H1 (cell line): ENCODE measurements around the gene NTRK1. TPM values are rescaled to one million over a fixed set of nuclear protein-coding genes. Genes with fewer than 3 reads are reported as not detected.
A peak's percentile ranks its signal among the peaks of the same experiment; 100 is the strongest.

Experiments used
- CTCF ChIA-PET: fragments of 300-600 bp; sonication (Branson Sonifier 250); formaldehyde crosslinking; loops from one replicate; lab custom pipeline; 2021; ENCODE audit not compliant: partially characterized antibody; lab: Charles Lee
- POLR2A ChIA-PET: fragments of 300-600 bp; sonication (Branson Sonifier 250); formaldehyde crosslinking; loops from one replicate; lab custom pipeline; 2021; ENCODE audit warnings: inconsistent platforms; ENCODE audit not compliant: partially characterized antibody; lab: Charles Lee
- DNase-seq, 2 experiments: peaks; one replicate each; pipeline versions ENCODE4 v3.0.0 to v3.0.0-alpha.2; 2010 to 2022; ENCODE audit warnings: low spot score in 2 of 2, low read depth in 1 of 2, mixed read lengths in 1 of 2
- FAIRE-seq: peaks from 2 replicates; lab custom pipeline; 2011; peaks lifted over from hg19 to GRCh38; lab: Jason Lieb, UNC
- H2AFZ ChIP-seq: 2 replicates; pipeline ENCODE4 v1.8.1; 2012; ENCODE audit warnings: low read length, inconsistent platforms
- H2AK5ac ChIP-seq: 2 replicates; pipeline ENCODE4 v1.6.1; 2013; ENCODE audit warnings: low read depth, low read length
- H2BK120ac ChIP-seq: replicated peaks from 2 replicates; pipeline ENCODE3; 2013; ENCODE audit warnings: low read depth, low read length, inconsistent platforms
- H2BK12ac ChIP-seq: 2 replicates; pipeline ENCODE4 v1.6.1; 2013; ENCODE audit warnings: low read depth, low read length
- H2BK15ac ChIP-seq: 2 replicates; pipeline ENCODE4 v1.6.1; 2013; ENCODE audit warnings: low read length
- H2BK20ac ChIP-seq: 2 replicates; pipeline ENCODE4 v1.6.1; 2013; ENCODE audit warnings: low read length
- H2BK5ac ChIP-seq: 2 replicates; pipeline ENCODE4 v1.6.1; 2013; ENCODE audit warnings: low read depth, low read length
- H3K14ac ChIP-seq: 2 replicates; pipeline ENCODE4 v1.6.1; 2013; ENCODE audit warnings: inconsistent platforms; ENCODE audit not compliant: insufficient read length
- H3K18ac ChIP-seq: 2 replicates; pipeline ENCODE4 v1.6.1; 2013; ENCODE audit warnings: low read length; ENCODE audit errors: extremely low read depth
- H3K23ac ChIP-seq: 2 replicates; pipeline ENCODE4 v1.6.1; 2013; ENCODE audit warnings: inconsistent platforms; ENCODE audit not compliant: insufficient read length
- H3K23me2 ChIP-seq: 2 replicates; pipeline ENCODE4 v1.6.1; 2013; ENCODE audit warnings: low read depth, low read length
- H3K27ac ChIP-seq: 2 replicates; pipeline ENCODE4 v1.6.1; 2011; ENCODE audit warnings: low read depth, low read length, inconsistent platforms
- H3K27me3 ChIP-seq, 4 experiments: replicated peaks in 1 of 4; 1 replicate in 1 of 4; 2 replicates in 3 of 4; pipeline versions ENCODE4 v1.6.1 to v1.8.1; 2011 to 2013; ENCODE audit warnings: low read length in 3 of 4, mild to moderate bottlenecking in 3 of 4, inconsistent platforms in 2 of 4, mixed read lengths in 2 of 4, moderate library complexity in 1 of 4; ENCODE audit not compliant: control insufficient read depth in 3 of 4, insufficient read depth in 3 of 4; ENCODE audit errors: extremely low read depth in 1 of 4
- H3K36me3 ChIP-seq, 4 experiments: 2 replicates each; pipeline versions ENCODE4 v1.6.1 to v1.8.1; 2011 to 2013; ENCODE audit warnings: mild to moderate bottlenecking in 4 of 4, low read length in 3 of 4, moderate library complexity in 2 of 4, control low read depth in 1 of 4, inconsistent platforms in 1 of 4; ENCODE audit not compliant: insufficient read depth in 4 of 4, control insufficient read depth in 2 of 4
- H3K4ac ChIP-seq: replicated peaks from 2 replicates; pipeline ENCODE3; 2013; ENCODE audit warnings: low read length, low read depth, mixed read lengths, inconsistent platforms; ENCODE audit not compliant: insufficient read length
- H3K4me1 ChIP-seq, 4 experiments: replicated peaks in 1 of 4; 1 replicate in 1 of 4; 2 replicates in 3 of 4; pipeline versions ENCODE4 v1.6.1 to v1.8.1; 2011 to 2013; ENCODE audit warnings: low read length in 3 of 4, inconsistent platforms in 2 of 4, mixed read lengths in 1 of 4; ENCODE audit not compliant: insufficient read depth in 4 of 4, control insufficient read depth in 3 of 4
- H3K4me2 ChIP-seq, 2 experiments: 2 replicates each; pipeline versions ENCODE4 v1.6.1 to v1.8.1; 2011 to 2013; ENCODE audit warnings: low read depth in 2 of 2, low read length in 2 of 2, control low read depth in 1 of 2, inconsistent platforms in 1 of 2, mild to moderate bottlenecking in 1 of 2; ENCODE audit not compliant: insufficient read depth in 1 of 2
- H3K4me3 ChIP-seq, 4 experiments: fragments of 200-600, 300-600 bp in 1 of 4; sonication (generic), shearing (Covaris generic), sonication (Bioruptor Twin) in 1 of 4; 2 replicates each; pipeline versions ENCODE4 v1.5.1 to v1.8.1; 2011 to 2016; ENCODE audit warnings: low read length in 4 of 4, low read depth in 3 of 4, control low read depth in 2 of 4, inconsistent platforms in 2 of 4, mild to moderate bottlenecking in 2 of 4, mixed read lengths in 1 of 4, moderate library complexity in 1 of 4; ENCODE audit not compliant: insufficient read depth in 2 of 4; ENCODE audit errors: extremely low read depth in 1 of 4
- H3K56ac ChIP-seq: replicated peaks from 2 replicates; pipeline ENCODE3; 2013; ENCODE audit warnings: low read depth, mild to moderate bottlenecking, mixed read lengths, low read length, inconsistent platforms; ENCODE audit not compliant: insufficient read length
- H3K79me1 ChIP-seq: 2 replicates; pipeline ENCODE4 v1.6.1; 2013; ENCODE audit warnings: low read depth, low read length, control low read depth
- H3K79me2 ChIP-seq, 2 experiments: 2 replicates each; pipeline versions ENCODE4 v1.6.1 to v1.8.1; 2012 to 2013; ENCODE audit warnings: low read length in 2 of 2, mild to moderate bottlenecking in 2 of 2, inconsistent platforms in 1 of 2; ENCODE audit not compliant: insufficient read depth in 2 of 2, control insufficient read depth in 1 of 2
- H3K9ac ChIP-seq, 4 experiments: replicated peaks in 1 of 4; 1 replicate in 1 of 4; 2 replicates in 3 of 4; pipeline versions ENCODE4 v1.6.1 to v1.8.1; 2011 to 2013; ENCODE audit warnings: low read depth in 3 of 4, low read length in 3 of 4, control low read depth in 2 of 4, mild to moderate bottlenecking in 2 of 4, moderate library complexity in 2 of 4, inconsistent platforms in 1 of 4; ENCODE audit errors: extremely low read depth in 1 of 4
- H3K9me3 ChIP-seq, 2 experiments: 2 replicates each; pipeline versions ENCODE4 v1.6.1 to v1.8.1; 2012 to 2013; ENCODE audit warnings: mild to moderate bottlenecking in 2 of 2, moderate library complexity in 2 of 2, control low read depth in 1 of 2, inconsistent platforms in 1 of 2, low read depth in 1 of 2, low read length in 1 of 2, mixed read lengths in 1 of 2; ENCODE audit not compliant: insufficient read depth in 2 of 2
- H4K20me1 ChIP-seq, 2 experiments: replicated peaks in 1 of 2; 2 replicates each; pipeline versions ENCODE3 to v1.8.1; 2011 to 2013; ENCODE audit warnings: inconsistent platforms in 2 of 2, low read length in 2 of 2, mild to moderate bottlenecking in 1 of 2; ENCODE audit not compliant: insufficient read depth in 2 of 2, control insufficient read depth in 1 of 2
- H4K5ac ChIP-seq: 2 replicates; pipeline ENCODE4 v1.6.1; 2013; ENCODE audit warnings: low read length, low read depth, mixed read lengths, inconsistent platforms; ENCODE audit not compliant: insufficient read length
- H4K8ac ChIP-seq: 2 replicates; pipeline ENCODE4 v1.8.0; 2013; ENCODE audit warnings: mild to moderate bottlenecking, moderate library complexity, low read length, inconsistent platforms; ENCODE audit not compliant: insufficient read depth; ENCODE audit errors: extremely low read depth
- H4K91ac ChIP-seq: replicated peaks from 2 replicates; pipeline ENCODE3; 2013; ENCODE audit warnings: low read length, mixed read lengths, inconsistent platforms; ENCODE audit not compliant: insufficient read length
- BRCA1 ChIP-seq: IDR thresholded peaks from 2 replicates; pipeline ENCODE4 v1.6.1; 2012; ENCODE audit warnings: low read depth, low read length, improper control_type of control experiment
- EZH2 ChIP-seq: fragments of 200-600 bp; sonication (generic); IDR thresholded peaks from 2 replicates; pipeline ENCODE4 v1.7.1; 2012; ENCODE audit warnings: low read depth, mild to moderate bottlenecking, moderate library complexity, low read length, inconsistent platforms; ENCODE audit not compliant: severe bottlenecking
- HDAC2 ChIP-seq, 2 experiments: fragments of 300-600 bp in 1 of 2; sonication (generic) in 1 of 2; IDR thresholded peaks; 2 replicates each; pipeline ENCODE4 v1.6.1; 2011 to 2012; ENCODE audit warnings: low read depth in 2 of 2, low read length in 2 of 2, mild to moderate bottlenecking in 2 of 2, moderate library complexity in 2 of 2, borderline replicate concordance in 1 of 2, inconsistent platforms in 1 of 2
- SAP30 ChIP-seq: fragments of 300-600 bp; sonication (generic); IDR thresholded peaks from 2 replicates; pipeline ENCODE4 v1.7.1; 2012; ENCODE audit warnings: low read length, moderate library complexity, mild to moderate bottlenecking, inconsistent platforms; ENCODE audit not compliant: insufficient read depth, insufficient replicate concordance
- SIN3A ChIP-seq, 2 experiments: IDR thresholded peaks in 1 of 2; conservative IDR thresholded peaks in 1 of 2; 2 replicates each; pipeline ENCODE4 v1.6.1; 2011 to 2012; ENCODE audit warnings: low read length in 2 of 2, improper control_type of control experiment in 1 of 2, low read depth in 1 of 2, mild to moderate bottlenecking in 1 of 2
- TAF1 ChIP-seq: IDR thresholded peaks from 2 replicates; pipeline ENCODE4 v1.6.1; 2011; ENCODE audit warnings: mild to moderate bottlenecking, low read depth, low read length
- TCF12 ChIP-seq: IDR thresholded peaks from 2 replicates; pipeline ENCODE4 v1.6.1; 2011; ENCODE audit warnings: low read depth, mild to moderate bottlenecking, low read length
- YY1 ChIP-seq: IDR thresholded peaks from 2 replicates; pipeline ENCODE4 v1.6.1; 2011; ENCODE audit warnings: low read depth, mild to moderate bottlenecking, low read length
- WGBS, 2 experiments: shearing (Covaris generic) in 1 of 2; methylation state at CpG; one replicate each; pipeline versions ENCODE4 v1.1.6 to v1.1.7; 2013 to 2015; ENCODE audit warnings: low lambda C conversion rate in 2 of 2, mixed read lengths in 2 of 2, inconsistent platforms in 1 of 2, low coverage in 1 of 2, missing lambda C conversion rate in 1 of 2; ENCODE audit not compliant: insufficient replicate concordance in 2 of 2, insufficient coverage in 1 of 2, insufficient read length in 1 of 2; ENCODE audit errors: extremely low coverage in 1 of 2, missing lambda C conversion rate in 1 of 2; 5-methylcytosine and 5-hydroxymethylcytosine counted together
- polyA plus RNA-seq, 7 experiments: library from polyadenylated mRNA; depleted of rRNA in 3 of 7; stranded (reverse) in 5 of 7; unstranded in 2 of 7; fragments of >200 nt in 5 of 7; fragments of 200-250 nt in 2 of 7; gene quantifications; 1 replicate in 5 of 7; 2 replicates in 1 of 7; 4 replicates in 1 of 7; pipeline versions ENCODE4 v1.2.1 to v1.2.3, GENCODE V29; 2011 to 2013; ENCODE audit warnings: missing spikeins in 2 of 7, mixed read lengths in 2 of 7
- total RNA-seq: library from RNA; stranded (reverse); fragmentation: NEBNext Ultra II Directional; extraction: Animal tissue kit (Norgen Biotek cat#: 25700); gene quantifications from 2 replicates; pipeline ENCODE4 v1.2.1, GENCODE V29; 2021

NTRK1 gene
- total and polyA plus RNA-seq, 2 of the 8 experiments (the other 6 are each of a cell fraction or from before 2014, with no cell fraction given), result 0.12 to 0.24 TPM

DNA sequence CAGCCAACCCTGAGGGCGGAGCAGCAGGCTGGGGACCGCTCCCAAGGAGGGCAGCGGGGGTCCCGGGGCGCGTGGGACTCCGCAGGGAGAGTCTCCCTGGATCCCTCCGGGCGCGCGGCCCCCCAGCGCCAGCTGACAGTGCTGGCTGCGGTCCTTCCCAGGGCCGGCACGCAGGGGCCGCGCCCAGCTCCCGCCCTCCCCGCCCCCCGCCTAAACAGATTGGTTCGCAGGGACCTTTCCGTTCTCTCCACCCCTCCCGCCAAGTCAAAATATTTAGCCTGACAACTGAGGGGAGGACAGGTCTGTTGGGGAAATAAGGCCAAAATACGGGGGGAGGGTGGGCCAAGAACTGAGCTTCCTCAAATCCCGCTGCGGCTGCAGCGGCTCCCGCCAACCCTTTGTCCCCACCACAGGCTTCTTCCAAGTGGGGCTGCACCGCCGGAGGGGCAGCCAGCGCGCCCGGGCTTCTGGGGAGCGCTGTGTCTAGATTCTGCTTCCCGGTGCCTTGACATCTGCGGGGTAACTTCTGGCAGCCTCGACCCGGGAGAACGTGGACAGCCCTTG lies 1.6 kb upstream of the NTRK1 start, which contains the start of gene INSRR:
Gene INSRR (minus strand): TSS at position 159 of the 564 bp plus-strand sequence. CDS start 496 bp downstream, outside the sequence.
- Histone ChIP-seq H2BK12ac (no peak within 1 kb of the TSS), H3K4me2 (peak within 1 kb of the TSS; percentile 73 to 94), H3K14ac (no peak within 1 kb of the TSS), H2BK120ac (no peak within 1 kb of the TSS), H2BK5ac (no peak within 1 kb of the TSS), H3K36me3 (peaks cover 0 to 2% (median 0%) of the 10 kb centered on the region in 4 experiments; a peak in 1 of 8 replicates), H4K8ac (no peak within 1 kb of the TSS), H4K91ac (no peak within 1 kb of the TSS), H3K23ac (no peak within 1 kb of the TSS), H3K9ac (no peak within 1 kb of the TSS), H3K4ac (no peak within 1 kb of the TSS), H3K23me2 (peaks cover 19% of the 10 kb centered on the region; the same call in 1 of the 2 replicates), H4K20me1 (peaks cover 1 to 10% of the 10 kb centered on the region in 2 experiments), H3K79me1 (no peaks in the 10 kb centered on the region), H3K4me1 (peaks cover 0 to 15% (median 9%) of the 10 kb centered on the region in 4 experiments; a peak in 6 of 7 replicates), H3K79me2 (no peaks in the 10 kb centered on the region), H3K27me3 (peaks cover 54 to 84% (median 79%) of the 10 kb centered on the region in 4 experiments), H2AK5ac (peak within 1 kb of the TSS; percentile 65; the same call in 1 of the 2 replicates), H2BK20ac (no peak within 1 kb of the TSS), H4K5ac (no peak within 1 kb of the TSS), H2AFZ (no peak within 1 kb of the TSS), H2BK15ac (no peak within 1 kb of the TSS), H3K9me3 (no peaks in the 10 kb centered on the region), H3K27ac (no peak within 1 kb of the TSS), H3K18ac (no peak within 1 kb of the TSS), H3K4me3 (peak within 1 kb of the TSS; percentile 3 to 62 (median 58)), H3K56ac (no peak within 1 kb of the TSS)
- ChIA-PET POLR2A (interaction anchor here (0.7 to 2.5 kb wide), 10 partner anchors 10 to 169 kb away, joined by 3 to 7 read pairs (median 4); no protein-coding TSS in a partner anchor), CTCF (interaction anchor here (0.6 to 25.2 kb wide), 26 partner anchors 9 to 473 kb away, joined by 3 to 719 read pairs (median 7); partner anchors contain the start of genes CRABP2, HDGF, ISG20L2 and LRRC71)
- WGBS, 2 experiments, result 7% methylated on average over 23 of the region's 39 CpGs; no CpG with 5 or more reads in 1 of the 2 experiments
- FAIRE-seq, result no peak
- DNase-seq, result peak in 1 of 2 experiments; percentile 68
- TF ChIP-seq BRCA1 (no peak), SIN3A (conservative IDR thresholded peaks at IDR 0.05 in 1 of 2, IDR thresholded peaks at IDR 0.05 in 1 of 2; ENCODE audit: low read depth in 1 of 2, low read length in 2 of 2) (peak in 1 of 2 experiments; percentile 39; a peak in 1 of 4 replicates), EZH2 (peak; percentile 78), HDAC2 (IDR thresholded peaks at IDR 0.05; ENCODE audit: borderline replicate concordance in 1 of 2, low read depth in 2 of 2, low read length in 2 of 2) (0 out of 4 replicates have a peak, but pooled peaks of 1 of the 2 experiments have one; percentile 31), TCF12 (no peak), SAP30 (no peak), TAF1 (no peak), YY1 (no peak)
